SHP77 (cell line): ENCODE data around the gene OR56A4.
"Not testable (repeated sequence)": the region's sequence is repeated elsewhere in the genome, so short reads cannot be mapped to it uniquely, and the experiment has no call there.

ENCODE experiments used
- DNase-seq, 2 experiments: peaks; one replicate each; lab custom pipeline; 2025; lab: John Stamatoyannopoulos, UW

The OR56A4 gene

DNA sequence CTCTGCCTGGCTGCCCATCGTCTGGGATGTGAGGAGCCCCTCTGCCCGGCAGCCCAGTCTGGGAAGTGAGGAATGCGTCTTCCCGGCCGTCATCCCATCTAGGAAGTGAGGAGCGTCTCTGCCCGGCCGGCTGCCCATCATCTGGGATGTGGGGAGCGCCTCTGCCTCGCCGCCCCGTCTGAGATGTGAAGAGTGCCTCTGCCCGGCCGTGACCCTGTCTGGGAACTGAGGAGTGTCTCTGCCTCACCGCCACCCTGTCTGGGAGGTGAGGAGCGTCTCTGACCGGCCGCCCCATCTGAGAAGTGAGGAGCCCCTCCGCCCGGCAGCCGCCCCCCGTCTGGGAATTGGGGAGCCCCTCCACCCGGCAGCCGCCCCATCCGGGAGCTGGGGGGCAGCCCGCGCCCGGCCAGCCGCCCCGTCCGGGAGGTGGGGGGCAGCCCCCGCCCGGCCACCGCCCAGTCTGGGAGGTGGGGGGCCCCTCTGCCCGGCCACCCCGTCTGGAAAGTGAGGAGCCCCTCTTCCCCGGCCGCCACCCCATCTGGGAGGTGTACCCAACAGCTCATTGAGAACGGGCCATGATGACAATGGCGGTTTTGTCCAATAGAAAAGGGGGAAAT is 45.9 kb downstream of the OR56A4 start:
- not testable (repeated sequence) for DNase-seq

DNA sequence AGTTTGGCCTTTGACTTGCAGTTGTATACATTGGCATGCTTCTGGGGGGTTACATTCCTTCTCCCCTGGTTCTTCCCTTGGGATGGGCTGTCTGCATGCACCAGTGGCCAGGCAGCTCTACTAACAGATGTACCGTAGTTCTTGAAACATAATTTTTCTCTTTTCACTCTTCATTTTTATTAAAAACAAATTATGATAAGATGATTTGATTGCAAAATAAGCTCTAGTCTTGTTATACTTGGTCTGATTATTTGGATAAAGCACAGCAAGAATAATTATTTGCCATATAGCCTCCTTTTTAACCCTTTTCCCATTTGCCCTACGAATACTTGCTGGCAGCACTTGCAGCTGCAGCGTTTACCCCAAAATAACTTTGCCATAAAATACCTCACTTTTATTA is 51.2 kb downstream of the OR56A4 start:
- no peak for DNase-seq
